GM19238 (cell line): ENCODE measurements around the gene LRRC1.

Experiments used
- DNase-seq: peaks from one replicate; pipeline ENCODE4 v3.0.0; 2011; ENCODE audit warnings: low spot score; ENCODE audit not compliant: insufficient read length

The LRRC1 gene

DNA sequence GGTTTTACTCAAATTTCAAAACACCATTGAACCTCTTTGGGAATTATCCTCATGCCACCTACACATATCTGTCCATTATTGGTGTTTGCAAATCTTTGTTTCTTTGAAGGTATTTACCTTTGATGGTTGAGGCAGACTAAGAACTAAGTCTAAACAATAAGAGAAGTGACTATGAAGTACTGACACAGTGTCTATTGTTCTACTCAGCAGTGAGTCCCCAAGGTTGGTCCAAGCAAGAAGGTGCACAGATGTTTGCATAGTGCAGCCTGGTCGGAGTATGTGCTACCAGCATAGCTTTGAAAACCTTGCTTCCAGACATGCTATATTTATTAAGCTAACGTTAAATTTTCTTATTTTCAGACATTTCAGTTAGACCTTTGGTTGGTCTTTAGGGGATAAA lies 19.5 kb downstream of the LRRC1 start:
- no peak for DNase-seq

DNA sequence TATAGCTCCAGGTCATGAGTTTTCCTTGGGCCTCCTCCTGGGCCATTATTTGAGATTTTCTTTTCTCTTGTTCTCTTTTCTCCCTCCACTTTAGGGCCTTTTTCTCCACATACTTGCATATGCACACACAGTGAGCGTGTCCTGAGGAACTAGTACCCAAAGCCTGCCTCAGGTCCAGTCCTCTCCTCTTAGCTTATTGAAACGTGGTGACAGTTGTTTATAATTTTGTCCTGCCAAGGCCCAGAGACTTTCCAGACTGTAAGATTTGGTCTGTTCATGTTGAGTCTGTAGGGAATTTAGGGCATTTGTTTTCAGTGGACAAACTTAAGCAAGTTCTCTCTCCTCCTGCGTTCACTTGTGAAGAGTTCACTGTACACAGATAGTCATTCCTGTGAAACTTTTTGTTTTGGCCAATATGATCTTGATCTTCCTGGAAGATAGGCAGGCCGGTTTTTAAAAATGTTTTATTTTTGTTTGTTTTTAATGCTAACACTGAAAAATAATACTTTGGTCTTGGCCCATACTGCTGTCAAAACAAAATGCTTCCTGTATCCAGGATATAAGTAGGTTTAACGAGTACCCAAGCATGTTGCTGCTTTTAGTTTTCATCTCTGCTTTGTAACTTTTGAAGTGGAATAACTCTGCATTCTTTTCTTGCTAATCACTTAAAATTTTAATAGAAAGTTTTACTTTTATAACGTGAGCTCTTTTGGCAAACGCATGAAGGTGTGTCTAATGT lies 20.7 kb downstream of the LRRC1 start:
- DNase-seq = no peak

DNA sequence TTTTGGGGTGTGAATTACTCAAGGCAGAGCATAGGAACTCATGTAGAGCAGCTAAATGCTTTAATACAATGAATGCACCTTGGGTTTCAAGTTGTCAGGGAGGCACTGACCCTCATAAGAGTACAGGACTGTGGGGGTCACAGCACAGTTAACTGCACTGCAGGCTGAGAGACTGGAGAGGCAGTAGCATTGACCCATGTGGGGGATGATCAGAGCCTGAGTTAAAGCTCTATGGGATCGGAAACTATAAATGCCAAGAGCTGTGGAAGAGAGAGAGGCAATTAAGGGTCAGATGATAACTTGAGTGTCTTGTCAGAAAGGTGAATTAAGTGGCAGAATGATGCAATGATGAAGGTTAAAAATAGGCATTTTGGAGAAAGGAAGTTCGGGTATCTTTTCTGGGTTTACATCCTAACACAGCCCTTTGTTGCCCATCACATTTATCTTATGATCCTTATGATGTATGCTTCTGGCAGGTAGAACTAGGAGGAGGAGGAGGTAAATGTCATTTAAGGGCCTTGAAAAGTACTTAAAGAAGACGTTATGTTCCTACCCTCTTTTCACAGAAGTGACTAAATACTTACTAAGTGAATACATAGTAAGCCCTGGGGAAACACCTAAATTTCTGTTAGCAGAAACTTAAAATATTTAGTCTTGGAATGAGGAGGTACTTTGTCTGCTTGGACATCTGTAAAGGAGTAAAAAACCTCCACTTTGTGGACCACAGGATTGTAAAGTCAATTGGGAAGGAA lies 24.2 kb downstream of the LRRC1 start:
- no peak for DNase-seq

DNA sequence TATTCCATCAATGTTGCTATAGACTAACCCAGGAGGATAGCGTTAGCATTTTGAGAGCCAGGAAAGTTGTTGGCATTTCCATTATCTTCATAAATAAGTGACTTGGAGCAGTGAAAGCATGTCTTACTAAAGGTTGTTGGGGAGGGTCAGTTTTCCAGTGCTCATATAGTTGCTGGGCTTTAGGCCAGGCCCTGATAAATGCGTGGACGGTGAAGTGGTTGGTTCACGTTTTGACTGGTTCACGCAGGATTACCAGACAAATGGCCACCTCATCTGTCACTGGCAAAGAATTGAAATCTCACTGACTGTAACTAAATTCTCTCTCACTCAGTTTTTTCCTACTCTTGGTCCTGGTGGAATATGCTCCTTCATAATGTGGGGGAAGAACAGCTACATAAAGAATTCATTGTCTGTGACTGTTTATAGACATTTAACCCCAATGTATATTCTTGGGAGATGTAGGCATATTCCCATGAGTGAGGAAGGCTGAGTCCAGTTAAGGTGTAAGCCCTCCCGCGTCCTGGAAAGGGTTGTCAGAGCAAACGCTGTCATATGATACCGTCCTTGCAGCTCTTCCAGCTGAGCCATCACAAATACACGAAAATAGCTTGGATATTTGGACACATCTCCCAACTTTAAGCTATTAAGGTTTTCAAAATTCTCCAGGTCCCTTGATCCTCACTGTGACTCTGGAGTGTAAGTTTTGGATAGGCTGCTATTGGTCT lies 27.8 kb downstream of the LRRC1 start:
- DNase-seq = no peak

DNA sequence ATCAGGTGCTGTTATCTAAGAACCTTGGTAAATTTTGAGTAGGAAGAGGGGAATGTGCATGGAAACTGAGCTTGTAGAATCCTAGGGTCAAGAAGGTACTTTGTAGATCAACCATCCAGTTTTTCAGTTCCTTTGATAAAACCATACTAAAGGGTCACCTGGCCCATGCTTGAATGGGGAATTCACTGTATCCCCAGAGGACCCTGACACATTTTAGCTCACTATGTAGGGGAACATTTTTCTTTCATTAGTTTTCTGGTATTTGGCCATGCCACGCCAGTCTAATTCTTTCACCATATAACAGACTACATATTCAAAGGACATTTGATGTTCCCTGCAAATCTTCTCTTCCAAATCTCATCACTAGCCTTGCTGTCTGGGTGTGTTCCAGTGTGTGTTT lies 29.9 kb downstream of the LRRC1 start:
- no peak for DNase-seq

DNA sequence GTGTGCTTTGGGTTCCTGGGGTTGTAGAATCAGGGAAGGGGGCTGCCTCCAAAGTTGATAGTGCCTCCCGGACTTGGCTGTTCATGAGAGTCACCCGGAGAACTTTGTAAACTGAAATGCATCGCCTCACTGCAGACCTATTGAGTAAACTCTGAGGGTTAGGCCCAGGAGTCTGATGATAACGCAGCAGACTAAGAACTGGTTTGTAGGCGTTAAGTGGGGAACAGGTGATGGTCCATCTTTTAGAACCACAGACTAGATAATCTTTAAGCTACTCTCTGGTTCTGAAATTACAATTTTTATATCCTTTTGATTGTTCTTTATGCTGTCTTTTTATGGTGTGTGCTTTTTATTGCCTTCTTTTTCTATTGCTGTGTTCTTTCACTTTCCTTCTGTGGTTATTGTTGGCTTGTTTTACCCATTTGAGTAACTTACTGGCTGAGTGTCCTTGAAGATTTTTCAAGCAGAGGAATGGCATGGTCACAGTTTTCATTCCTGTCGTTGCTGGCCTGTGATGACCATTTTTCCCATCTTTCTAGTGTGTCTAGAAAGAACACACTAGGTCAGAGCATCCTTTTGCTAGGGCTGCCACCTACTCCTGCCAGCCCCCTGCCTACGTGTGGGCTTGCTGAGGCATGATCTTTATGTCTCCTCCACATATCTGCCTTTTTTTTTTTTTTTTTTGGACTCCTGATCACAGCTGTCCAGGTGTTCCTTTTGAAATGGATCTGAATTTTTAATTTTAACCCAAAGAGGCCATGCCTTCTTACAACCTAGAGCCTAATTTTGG lies 30.9 kb downstream of the LRRC1 start:
- DNase-seq = no peak

DNA sequence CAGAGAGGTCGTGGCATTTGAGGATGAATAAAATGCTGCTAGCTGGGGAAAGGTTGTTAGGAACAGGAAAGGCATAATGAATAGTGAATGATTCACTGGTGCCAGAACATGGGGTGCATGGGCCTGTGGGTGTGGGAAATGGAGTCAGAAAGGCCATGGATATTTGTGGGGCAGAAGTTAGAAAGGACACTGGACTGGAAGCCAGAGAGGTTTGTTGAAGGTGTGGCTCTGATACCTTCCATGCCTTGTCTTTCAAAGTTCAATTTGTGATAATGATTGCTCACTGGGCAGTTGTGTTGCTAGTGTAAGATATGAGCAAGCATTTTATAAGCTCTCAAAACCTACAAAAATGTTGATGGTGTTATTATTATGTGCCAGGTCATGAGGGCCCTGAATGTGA lies 32.7 kb downstream of the LRRC1 start:
- no peak for DNase-seq

DNA sequence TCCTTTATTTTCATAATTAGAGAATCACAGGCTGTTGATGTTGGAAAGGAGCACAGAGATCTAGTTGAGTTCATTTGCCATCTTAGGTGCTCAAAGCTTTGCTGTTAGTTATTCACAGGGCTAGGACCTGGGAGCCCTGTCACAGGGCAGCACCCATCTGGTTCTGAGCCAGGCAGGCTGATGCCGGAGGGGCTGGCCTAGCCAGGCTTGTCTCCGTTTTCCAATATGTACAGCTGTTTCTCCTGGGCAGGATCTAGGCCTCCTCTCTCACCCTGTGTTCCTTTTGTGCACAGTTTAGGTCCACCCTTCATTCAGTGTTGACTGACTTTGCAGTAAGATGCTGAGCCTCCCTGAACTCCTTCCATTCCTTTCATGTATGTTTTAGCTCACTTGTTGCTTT lies 33.4 kb downstream of the LRRC1 start:
- DNase-seq = no peak

DNA sequence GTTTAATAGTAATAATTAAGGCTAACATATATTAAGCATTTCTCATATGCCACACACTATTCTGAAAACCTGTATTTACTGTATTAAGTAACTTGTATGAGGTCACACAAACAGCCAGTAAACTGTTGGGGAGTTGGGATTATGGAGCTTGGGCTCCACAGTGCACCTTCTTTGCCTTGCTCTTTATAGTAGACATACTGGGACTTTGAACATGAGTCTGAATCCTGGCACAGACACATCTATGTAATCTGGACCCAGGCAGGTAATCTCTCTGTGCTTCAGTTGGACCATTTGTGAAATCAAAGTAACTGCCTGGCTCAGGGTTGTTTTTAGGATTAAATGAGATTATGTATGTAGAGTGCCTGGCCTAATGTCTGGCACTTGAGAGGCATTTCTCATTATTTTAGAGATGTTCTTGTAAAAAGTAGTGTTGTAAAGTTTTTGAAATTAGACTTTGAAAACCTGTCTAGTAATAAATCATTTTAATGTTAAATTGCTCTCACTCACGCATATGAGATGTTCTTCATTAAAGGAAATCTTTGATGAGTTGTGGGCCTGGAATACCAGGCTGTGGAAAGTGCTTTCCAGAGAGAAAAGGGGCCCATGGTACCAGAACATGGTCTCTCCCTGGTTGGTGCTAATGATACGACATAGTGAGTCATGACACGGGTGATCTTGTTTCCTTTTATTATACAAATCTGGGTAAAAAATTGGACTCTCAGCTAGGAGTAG lies 34.3 kb downstream of the LRRC1 start:
- no peak for DNase-seq

DNA sequence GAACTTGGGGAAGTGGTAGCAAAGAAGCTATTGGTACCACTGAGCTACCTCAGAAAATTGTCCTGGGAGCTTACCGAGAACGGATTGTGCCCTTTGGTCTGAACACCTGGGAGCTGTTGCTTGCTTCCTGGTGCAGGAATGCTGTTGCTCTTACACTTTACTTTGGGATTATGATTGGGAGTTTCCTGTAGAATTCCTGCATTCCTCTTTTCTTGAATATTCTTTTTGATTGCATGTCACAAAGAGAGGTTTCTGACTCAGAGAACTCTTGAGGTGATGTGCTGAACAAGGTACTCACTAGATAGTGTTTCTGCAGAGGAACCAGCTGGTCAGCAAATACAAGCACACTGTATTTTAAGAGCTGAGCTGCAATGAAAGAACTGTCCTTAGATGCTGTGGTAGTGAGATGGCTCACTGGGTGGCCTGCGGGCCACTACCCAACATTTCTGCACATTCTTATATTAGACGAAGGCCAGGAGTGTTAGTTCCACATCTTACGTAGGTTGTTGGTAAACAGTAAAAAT lies 35.0 kb downstream of the LRRC1 start:
- DNase-seq = no peak

DNA sequence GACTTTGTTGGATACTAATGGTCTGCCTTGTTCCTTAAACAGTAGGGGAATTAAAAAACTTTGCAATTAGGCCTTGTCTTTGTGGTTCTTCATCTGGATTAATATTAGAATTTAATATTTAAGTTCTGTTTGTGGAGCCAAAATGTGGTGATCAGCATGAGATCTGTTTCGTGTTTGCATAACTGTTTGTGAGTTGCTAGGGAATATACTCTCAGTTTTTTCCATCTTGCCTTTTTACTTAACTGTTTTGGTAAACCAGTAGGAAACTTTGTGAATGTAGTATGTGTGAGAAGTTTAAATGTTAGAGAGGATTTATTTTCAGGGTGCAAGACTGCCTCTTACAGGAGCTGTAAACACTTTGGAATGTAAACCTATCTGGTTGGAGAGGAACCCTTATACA lies 35.6 kb downstream of the LRRC1 start:
- DNase-seq = no peak

DNA sequence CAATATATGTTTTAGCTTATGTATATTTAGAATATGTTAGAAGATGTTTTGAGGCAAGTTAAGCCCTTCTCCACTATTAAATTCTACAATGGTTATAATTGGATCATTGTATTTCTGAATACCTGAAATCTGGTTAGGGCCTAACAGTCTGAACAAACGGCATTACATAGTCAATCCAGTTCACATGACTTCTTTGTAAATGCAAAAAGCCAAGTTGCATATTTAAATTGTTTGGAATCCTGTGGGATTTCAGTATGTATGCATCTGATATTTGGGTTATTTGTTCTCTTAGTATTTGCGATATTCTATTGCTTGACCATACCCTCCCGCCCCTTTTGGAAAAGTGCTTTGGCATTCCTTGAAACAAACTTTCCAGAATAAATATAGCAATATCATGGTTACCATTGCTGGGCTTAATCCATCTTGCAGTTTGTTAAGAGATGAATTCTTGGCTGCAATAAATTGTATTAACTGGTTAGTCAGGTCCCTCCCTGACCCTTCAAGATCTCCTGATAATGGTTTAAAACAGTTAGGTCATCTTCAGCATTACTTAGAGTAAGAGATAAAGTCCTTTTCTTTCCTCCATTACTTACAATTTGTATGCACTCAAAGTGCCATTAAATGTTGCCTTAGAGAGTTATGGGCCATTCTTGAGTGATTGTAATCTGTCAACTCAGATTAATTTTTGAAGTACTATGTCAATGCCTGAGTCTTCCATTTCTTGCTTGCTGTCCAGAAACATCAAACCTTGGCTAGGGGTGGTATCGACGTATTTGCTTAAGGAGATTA lies 36.5 kb downstream of the LRRC1 start:
- no peak for DNase-seq

DNA sequence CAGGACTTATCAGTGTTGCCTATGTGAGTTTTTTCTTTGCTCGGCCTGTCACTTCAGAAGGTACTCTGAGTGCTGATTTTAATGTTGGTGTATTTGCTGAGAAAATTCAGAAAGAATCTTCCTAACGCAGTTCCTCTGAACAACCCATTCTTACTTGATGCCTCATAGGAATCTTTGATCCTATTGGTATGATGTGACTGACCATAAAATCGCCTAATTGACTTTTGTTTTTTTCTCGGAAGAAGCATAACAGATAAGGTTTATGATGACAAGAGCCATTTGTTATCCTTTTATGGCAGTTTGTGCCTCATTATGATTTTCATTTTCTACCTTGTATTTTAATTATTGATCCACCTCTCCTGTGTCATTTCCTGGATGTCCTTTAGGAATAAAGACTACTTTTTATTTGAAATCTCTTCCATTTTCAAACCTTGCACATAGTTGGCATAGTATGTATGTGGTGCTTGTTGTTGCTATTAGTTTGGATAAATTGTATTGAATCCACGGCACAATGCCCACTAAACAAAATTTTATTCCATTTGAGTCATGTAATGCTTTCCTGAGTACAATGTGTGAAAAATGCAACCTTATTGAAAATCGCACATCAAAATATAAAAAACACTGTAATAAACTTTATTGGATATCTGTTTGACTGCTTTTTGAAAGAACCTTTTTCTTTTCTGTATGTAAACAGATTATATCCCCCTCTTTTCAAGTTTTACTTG lies 37.3 kb downstream of the LRRC1 start:
- DNase-seq = no peak

DNA sequence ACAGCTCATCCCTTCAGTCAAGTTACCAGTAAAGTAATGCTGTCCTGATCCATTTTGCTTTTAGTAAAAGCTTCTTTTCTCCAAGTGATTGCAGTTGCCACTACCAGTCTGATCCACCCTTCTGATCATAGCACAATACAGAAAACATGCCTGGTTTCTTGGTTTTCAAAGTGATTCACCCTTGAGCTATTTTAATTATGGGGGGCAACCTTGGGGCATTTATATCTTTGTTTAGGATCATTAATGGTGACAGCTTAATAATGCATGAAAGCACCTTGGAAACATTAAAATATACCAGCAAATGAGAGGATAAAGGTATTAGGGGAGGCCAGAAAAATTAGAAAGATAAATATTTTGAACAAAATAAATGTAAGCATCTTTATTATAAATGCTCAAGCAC lies 38.4 kb downstream of the LRRC1 start:
- no peak for DNase-seq

DNA sequence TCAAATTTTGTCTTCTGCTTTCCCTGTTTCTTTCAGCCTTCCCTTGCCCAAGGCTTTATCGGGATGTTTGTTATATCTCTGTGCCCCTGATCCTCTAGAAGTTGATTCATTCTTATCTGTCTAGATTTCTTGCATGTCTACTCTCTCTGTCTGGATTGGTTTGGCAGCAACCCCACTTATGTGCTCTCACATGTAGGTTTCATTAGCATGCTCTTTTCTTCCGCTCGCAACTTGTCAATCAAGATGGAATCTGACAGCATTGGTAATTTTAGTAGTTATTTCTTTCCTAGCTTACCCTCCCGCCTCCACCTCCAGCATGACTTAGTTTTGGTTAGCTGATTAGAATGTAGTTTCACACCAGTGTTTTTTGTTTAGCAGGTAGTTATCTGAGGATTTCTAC lies 39.3 kb downstream of the LRRC1 start:
- DNase-seq = no peak

DNA sequence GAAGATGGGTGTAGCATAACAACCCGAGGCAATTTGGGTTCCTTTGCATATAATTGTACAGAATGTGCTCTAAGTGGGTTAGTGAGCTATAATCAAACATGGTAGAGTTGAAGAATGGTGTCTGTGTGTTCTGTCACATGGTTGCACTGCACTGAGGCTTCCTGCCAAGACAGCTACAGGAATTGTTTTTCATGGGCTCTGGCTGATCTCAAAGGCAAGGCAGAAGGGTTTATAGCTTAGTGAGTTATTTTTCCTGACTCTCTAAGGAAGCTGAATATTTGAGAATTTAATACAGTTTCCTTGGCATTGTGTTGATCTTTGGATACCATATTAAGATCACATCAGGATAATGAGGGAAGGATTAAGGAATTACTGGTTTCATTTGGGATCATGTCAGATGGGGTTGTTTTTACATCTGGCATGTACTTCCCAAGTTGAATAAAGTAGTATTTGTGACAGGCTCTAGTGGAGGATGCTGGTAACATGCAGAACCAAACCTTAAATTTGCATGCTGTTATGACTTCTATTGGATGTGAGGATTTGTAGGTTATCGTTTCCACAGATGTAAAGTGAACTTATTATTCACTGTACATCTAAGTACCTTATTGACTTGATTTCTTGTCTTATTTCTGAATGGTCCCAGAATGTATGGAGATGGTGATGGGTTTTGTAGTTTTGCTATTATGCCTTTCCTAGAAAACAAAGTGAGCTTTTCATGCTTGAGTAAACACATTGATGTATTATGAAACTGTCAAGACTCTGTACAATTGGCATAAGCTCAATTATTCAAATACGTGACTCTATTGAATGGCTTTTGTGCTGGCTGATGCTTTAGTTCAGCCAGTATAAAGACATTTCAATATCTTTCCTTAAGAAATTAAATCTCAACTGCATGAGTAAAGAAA lies 43.3 kb downstream of the LRRC1 start:
- DNase-seq = no peak

DNA sequence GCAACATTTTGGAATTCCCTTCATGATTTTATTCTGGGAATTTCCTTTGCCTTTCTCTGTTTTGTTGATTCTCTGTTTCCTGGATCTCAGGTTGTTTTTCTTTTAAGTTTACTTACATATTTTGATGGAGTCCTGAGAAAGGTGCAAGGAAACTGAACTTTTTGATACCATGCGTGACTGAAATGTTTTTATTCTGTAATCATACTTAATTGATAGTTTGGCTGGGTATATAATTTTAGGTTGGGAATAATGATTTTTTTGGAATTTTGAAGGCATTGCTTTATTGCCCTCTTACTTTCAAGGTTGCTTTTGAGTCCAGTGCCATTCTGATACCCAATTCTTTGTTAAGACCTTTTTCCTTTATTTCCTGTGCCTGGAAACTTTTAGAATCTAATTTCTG lies 45.2 kb downstream of the LRRC1 start:
- DNase-seq = no peak
